Stimulated activated CD4-positive, alpha-beta T cell treated with anti-CD3 and anti-CD28 coated beads, Interleukin-12 subunit alpha, Interleukin-12 subunit beta, amount 100 ng/mL, for 4 hours (primary cell): ENCODE measurements around the gene CDR2.
"Not testable (repeated sequence)": the region's sequence is repeated elsewhere in the genome, so short reads cannot be mapped to it uniquely, and the experiment has no call there.

Experiments used
- DNase-seq: peaks from one replicate; pipeline ENCODE4 v3.0.0-alpha.2; 2020

Gene CDR2

DNA sequence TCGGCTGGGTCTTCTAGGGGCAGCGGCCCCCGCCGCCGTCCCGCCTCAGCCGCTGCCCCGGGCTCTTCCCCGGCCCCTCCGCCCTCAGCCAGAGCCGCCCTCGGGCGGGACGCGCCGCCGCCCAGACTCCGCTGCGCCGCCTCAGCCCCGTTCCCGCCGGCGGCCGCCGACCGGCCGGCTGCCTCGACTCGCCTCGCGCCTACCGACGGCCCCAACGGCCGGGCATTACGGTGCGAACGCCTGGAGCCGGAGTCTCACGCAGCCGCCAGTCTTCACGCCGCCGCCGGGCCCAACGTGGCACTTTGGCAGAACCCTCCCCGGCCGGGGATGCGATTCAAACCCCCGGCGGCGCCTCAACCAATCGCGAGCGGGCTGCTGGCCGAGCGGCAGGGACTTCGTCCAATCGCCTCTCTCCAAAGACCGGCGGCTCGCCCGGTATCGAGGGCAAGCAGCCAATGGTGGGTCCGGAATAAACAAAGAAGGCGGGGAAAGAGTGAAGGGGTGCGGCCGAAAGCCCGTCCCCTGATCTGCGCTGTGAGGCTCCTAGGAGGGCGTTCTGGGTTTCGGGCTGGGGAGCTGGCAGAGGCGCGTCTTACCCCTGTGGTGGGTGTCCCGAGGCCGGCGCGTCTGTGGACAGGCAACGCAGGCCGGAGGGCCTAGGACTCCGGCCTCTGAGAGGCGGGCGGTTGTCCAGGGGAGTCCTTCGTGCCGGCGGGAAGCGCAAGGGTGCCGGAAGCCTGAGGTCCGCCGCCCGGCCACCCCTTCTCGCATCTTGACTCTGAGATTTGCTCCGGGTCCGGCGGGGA is at the start of gene CDR2:
TSS of gene CDR2 (minus strand) at position 309 of the 806 bp plus-strand sequence. CDS start 310 bp downstream, outside the sequence.
- DNase-seq, result peak; percentile 97

DNA sequence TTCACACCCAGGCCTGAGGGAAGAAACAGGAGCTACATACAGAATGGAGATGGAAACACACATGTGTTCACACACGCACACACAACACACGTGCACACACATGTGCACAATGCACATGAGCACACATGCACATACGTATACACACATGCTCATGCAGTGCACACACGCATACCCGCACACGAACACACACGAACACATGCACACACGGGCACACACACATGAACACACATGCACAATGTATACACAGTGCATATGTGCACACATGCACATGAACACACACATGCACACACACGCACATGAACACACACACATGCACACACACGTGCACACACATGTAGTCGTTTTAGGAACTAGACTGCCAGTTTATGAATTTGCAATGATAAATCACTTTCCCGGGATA is 49.3 kb upstream of the CDR2 start:
- DNase-seq, result no peak

DNA sequence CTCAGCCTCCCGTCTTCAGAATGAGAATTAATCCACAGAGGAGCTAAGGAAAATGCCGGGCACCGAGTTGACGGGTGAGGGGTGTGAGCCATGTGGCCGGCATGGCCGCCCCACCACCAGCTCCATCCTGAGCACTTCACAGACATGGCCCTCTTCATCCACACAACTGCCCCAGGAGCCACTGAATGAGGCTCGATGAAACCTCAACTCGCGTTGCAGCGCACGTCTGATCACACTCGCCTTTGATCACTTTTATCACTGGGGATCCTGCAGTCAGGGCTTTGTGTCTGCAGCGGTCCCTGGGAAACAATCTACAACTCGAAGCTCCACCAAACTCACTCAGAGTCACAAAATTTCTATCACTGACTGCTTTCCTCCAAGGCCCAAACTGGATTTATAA is 46.7 kb upstream of the CDR2 start:
- DNase-seq, result no peak

DNA sequence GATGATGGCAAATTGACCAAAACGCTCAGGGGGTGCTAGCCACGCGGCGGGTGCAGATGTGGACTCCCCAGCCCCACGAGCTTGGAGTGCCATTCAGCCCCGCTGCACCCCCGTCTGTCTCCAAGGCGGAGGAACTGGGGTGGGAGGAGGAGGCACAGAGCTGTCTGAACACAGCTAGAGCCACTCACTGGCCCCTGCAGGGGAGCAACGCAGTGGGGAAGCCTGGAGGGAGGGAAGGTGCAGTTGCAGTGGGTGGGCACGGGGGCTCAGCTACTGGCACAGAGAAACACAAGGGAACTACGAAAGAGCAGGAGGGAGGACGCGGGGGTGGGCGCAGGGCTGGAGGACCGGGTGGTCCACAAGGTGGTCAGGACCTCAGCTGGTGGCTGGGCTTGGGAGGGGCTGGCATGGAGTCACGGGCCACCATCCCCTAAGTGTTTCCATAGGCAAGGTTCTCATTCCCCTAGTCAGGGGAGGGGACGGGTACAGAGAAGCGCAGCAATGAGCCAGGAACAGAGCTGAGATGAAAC is 46.3 kb upstream of the CDR2 start:
- no peak for DNase-seq

DNA sequence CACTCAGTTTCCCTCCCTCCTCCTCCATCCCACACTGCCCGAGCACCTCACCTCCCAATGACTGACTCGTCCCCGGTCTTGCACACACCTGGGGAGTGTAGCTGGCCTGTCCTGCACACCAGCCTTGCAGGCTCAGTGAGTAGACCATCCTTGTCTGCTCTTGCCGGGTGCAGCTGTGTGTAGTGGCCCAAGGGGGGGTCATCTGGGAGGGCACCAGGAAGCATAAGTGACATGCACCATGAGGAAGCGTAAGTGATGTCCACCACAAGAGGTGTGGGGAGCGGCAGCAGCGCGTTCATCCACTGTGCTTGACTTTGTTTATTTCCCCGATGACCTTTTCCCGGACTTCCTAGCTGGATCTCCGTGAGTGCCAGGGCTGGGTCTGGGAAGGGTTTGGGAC is 45.5 kb upstream of the CDR2 start:
- no peak for DNase-seq

DNA sequence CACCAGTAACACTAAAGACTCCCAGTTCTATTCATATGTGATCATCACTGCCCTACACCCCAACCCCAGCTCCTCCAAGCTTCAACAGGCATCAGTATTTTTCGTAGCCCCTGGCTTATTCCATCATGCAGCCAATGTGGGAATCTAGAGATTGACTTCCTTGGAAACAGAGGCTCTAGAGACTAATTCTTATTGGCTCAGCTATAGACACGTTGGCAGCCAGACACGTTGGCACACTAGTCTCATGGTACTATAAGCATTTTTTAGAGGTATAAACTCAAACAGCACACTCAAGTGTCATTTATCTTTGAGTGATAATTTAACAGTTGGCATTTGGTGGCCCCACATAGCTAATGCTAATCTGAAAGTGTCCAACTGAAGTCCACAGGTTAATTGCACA is 44.4 kb upstream of the CDR2 start:
- no peak for DNase-seq

DNA sequence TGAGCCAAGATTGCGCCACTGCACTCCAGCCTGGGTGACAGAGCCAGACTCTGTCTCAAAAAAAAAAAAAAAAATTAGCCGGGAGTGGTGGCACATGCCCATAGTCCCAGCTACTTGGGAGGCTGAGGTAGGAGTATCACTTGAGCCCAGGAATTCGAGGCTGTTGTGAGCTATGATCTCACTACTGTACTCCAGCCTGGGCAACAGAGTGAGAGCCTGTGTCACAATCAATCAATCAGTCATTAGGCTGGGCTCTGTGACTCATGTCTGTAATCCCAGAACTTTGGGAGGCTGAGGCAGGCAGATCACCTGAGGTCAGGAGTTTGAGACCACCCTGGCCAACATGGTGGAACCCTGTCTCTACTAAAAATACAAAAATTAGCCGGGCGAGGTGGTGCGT is 43.4 kb upstream of the CDR2 start:
- DNase-seq, result not testable (repeated sequence)

DNA sequence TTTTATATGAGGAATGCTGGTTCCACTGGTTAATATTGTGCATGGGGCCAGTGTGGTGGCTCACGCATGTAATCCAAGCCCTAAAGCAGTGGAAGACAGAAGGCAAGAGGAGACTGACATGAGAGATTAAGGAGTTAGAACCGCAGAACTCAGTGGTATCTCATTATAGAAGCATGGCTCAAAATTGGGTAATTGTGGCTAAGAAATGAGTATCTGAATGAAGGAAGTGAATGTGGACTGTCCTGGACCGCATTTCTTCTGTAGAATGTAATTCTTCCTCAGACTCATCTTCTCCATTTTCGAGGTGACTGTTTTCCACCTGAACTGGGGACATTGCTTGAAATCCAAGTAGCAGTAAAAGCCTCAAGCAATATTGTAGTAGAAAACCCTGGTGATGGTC is 42.6 kb upstream of the CDR2 start:
- DNase-seq, result no peak

DNA sequence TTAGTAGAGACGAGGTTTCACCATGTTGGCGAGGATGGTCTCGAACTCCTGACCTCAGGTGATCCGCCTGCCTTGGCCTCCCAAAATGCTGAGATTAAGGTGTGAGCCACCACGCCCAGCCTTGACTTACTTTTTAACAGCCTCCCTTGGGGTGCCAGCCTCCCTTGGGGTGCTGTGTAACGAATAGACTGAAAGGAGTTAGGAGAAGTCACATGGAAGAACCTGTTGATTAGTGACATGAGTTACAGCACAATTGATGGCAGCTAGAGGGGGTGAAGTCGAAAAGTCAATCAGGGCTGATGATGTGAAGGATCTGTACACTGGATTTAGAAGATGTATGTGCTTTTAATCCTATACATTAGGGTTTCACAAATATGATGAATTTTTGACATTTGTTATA is 39.4 kb upstream of the CDR2 start:
- no peak for DNase-seq

DNA sequence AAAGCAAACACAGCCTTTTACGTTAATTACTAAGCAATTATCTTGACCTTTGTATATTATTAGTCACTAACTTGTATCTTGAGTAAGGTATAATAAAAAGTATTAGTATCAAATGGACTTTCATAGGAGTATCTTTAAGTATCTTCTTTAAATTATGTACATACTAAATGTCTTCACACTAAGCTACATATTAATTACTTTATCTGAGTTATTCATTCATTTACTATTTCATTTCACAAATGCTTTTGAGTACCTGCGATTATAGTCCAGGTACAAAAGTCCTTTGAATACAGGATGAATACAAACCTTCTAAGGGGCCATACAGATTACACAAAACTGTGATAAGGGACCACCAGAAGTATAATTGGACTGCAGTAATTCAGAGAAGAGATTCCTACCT is 33.1 kb upstream of the CDR2 start:
- no peak for DNase-seq

DNA sequence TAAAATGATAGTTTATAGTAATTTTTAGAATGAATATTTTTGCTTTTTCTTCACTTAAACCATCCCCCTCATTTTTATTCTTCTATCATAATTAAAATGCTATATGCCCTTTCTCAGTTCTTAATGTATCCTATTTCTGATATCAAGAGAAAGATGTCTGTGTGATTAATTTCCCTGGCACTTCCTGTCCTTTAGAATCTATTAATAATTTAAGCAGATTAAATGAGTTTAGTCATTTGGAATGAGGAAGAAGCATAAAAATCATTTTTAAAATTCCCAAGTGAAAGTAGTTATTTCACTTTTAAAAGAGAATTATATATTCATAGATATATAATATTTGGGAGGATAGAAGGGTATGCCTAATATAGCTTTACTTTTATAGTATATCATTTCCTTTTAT is 27.8 kb upstream of the CDR2 start:
- DNase-seq, result no peak

DNA sequence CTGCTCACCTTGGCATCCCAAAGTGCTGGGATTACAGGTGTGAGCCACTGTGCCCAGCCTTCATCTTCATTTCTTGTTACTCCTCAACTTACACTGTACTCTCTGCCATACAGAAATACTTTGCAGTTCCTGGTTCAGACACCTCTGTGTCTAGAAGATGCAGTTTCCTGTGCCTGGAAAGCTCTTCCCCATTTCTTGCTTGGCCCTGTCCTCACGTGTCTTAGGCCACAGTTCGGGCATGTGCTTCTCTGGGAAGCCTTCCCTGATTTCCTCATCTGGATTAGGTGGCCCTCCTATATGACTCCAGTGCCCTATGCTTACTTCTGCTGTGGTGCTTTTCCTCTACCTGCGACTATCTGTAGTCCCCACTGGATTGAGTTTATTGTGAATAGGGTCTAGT is 26.5 kb upstream of the CDR2 start:
- no peak for DNase-seq

DNA sequence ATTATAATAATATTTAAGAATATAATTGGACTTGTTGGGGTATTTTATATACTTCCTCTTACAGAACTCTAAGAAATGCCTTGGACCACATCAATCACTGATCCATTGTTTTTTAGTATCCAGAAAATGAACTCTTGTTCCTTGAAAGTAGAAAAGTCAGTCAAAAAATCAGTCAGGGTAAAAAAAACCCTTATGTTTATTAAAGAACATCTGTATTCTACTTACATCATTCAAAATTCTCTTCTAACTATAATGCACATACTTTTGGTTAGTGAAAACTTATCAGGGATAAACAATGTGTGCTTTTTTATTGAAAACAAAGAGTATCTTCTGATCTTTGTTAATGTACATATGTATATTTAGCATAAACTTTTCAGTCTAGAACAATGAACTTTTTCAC is 23.5 kb upstream of the CDR2 start:
- DNase-seq, result no peak

DNA sequence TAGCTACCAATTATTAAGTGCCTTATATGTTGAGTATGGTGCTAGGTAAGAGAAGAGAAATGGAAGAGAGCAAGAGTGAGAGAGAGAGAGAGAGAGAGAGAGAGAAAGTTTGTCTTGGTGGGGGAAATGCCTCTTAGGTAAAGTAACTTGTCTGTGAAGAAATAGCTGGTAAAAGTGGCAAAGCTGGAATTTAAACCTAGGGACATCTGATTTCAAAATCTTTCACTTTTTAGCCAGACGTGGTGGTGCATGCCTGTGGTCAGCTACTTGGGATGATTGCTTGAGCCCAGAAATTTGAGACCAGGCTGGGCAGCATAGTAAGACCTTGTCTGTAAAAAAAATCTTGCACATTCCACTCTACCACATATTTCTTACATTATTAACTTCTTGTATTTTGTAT is 23.0 kb upstream of the CDR2 start:
- no peak for DNase-seq

DNA sequence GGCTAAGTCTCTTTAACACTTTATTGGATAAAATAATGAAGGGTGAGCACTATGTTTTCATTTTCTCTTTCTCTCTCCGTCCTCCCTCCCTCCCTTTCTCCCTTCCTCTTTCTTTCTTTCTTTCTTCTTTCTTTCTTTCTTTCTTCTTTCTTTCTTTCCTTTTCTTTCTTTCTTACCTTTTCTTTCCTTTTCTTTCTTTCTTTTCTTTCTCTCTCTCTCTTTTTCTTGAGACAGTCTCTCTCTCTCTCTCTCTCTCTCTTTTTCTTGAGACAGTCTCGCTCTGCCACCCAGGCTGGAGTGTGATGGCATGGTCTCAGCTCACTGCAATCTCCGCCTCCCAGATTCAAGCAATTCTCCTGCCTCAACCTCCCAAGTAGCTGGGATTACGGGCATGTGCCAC is 21.5 kb upstream of the CDR2 start:
- no peak for DNase-seq

DNA sequence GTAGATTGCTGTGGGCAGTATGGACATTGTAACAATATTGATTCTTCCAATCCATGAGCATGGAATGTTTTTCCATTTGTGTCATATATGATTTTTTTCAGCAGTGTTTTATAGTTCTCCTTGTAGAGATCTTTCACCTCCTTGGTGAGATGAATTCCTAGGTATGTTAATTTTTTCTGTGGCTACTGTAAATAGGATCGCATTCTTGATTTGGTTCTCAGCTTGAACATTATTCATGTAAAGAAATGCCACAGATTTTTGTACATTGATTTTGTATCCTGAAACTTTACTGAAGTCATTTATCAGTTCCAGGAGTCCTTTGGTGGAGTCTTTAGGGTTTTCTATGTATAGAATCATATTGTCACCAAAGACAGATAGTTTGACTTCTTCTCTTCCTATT is 19.7 kb upstream of the CDR2 start:
- no peak for DNase-seq

DNA sequence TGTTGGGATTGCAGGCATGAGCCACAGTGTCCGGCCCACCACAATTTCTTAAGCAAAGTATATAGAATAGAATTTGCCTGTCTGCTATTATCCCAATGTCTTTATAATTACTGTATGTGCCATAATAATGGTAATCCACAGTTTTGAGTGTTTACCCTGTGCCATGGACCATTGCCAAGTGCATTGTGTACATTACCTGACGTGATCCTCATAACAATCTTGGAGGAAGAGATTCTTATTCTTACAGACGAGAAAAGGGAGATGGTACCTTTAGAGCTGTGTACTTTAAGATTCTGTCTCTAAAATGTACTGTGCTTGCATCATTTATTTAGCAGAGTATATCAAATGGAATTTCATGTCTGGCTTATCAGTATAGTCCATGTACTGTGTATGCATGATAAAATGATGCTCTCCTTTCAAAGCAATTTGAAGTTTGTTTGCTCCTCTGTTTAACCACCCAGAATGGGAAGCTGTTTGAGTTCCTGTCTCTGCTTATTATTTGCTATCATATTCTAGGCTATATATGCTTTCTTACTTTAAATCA is 13.8 kb upstream of the CDR2 start:
- DNase-seq, result no peak

DNA sequence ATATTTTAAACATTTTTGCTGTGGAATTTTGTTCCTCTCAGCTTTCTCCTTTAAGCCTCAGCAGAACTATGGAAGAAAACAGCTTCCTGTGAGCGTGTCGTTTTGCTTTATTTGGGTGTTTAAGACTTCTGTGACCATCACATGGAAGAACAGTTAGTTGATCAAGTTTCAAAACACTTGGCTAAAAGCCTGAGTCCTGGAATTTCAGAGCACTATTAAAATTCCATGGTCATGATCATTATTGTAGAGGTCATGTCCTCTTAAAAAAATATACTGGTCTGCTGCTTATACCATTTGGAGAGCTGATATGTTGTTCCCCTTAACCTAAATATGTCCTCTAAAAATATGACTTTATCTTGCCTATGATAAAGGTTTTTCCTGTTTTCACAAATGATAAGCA is 12.6 kb upstream of the CDR2 start:
- no peak for DNase-seq

DNA sequence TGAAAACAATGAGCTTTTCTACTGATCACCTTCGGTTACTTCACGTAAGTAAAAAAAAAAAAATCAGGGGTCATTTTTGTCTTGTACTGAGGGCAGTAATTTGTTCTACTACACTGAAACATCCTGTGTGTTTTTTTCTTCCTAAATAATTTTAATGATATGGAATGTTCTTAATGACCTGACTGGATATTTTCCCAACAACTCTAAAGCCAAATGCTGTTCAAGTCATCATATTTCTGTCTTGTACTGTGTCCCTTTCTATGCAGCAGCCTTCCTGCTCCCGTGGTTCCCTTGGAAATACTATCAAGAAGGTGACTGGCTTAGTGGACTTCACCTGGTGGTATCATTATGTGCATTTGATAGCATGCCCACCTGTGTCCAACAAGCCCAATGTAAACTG is 10.8 kb upstream of the CDR2 start:
- no peak for DNase-seq

DNA sequence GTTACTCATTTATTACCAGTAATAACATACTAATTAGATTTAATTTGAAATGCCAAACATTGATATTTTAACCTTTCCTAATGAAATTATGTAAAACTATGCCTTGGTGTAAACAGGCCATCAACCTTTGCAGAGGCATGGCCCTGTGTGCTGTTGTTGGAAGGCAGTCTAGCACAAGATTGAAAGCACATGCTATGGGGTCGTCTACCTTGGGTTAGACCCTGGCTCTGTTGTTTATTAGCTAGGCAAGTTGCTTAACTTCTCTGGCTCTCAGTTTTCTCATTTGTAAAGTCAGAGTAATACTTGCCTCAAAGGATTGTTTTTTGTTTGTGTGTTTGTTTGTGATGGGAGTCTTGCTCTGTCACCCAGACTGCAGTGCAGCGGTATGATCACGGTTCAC is 9.4 kb upstream of the CDR2 start:
- DNase-seq, result no peak

DNA sequence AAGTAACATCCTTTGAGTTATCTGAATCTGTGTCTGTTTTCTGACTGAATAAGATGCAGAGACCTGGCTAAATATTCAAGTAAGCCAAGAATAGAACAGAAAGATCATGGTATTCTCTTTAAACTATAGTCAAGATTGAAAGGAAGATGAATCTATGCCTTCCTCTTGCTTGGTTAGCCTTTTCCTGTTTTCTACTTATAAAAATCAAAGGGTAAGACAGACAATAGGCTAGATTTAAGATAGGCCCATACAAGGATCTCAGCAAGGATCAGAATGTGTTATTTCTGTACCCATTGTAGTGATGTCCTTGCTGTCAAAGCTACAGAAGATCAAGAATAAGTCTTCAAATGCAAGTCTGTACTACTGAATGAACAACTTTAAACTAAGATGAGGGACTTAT is 7.0 kb upstream of the CDR2 start:
- no peak for DNase-seq

DNA sequence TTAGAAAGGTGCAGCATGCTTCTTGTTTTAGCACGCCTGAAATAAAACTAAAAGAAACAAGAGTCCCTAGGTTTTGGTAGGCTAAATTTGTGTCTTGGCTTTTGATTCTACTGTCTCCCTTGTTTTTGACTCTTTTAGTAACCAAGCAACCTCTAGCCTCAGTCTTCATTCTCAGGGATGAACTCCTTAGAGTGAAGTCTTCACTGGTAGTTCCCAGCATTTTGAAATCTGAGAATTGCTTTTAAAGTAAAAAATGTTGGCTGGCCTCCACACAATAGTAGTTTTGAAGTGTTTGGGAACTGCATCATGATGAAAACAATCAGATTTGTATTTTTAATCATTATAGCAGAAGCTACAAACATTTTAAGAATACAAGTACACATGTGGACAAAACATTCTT is 6.1 kb upstream of the CDR2 start:
- DNase-seq, result no peak

DNA sequence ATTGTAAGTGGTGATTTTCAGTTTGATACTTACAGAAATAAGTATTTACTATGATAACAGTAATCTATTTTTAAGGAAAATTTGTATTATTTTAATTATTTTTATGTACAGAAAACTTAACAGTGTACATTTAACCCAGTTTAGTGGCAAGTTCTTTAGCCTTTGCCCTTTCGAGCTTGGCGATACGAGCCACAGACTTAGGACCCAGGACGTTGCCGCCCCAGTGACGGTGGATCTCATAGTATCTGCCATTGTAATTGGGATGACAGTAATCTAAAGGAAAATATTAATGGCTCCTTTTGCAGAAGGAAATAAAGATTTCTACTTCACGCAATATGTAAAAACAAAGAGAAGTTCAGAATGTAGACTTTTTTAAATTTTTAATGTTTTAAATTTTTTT is 5.2 kb upstream of the CDR2 start:
- DNase-seq, result no peak

DNA sequence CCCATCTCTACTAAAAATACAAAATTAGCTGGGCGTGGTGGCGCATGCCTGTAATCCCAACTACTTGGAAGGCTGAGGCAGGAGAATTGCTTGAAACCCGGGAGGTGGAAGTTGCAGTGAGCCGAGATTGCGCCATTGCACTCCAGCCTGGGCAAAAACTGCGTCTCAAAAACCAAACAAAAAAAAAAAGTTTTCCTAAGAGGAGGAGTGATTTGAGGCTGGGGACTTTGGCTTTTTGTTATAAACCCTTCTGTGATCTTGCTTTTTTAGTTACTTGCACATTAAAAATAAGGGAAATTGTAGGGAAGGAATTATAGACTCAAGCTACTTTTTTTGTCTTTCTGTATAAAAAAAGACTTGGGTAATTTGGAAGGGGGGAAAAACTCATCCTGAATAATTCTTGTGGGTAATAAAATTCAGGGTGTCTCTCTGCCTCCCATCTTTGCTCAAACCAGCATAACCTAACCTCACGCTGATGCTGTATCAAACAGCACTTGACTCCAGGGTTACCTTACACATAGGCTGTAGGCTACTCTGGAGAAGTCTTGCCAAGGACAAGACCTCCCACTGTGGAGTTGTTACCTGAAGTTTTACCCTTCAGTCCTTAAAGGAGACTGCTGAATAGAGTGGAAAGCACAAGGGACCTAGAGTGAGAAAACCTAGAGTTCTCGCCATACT is 1.7 kb upstream of the CDR2 start:
- no peak for DNase-seq
